ENCODE measurements around the gene AMACR.

GRCh38 chr5:33976307-33976706, 31.5 kb downstream of the AMACR start:
- TF ChIP-seq SP2 (IDR thresholded peaks at IDR 0.05; ENCODE audit: low read length) (no peak), EZH2 (IDR thresholded peaks at IDR 0.05; ENCODE audit: low read depth, low read length, severe bottlenecking) (no peak), CTCF (IDR thresholded peaks at IDR 0.05; ENCODE audit: control extremely low read depth in 1 of 3, insufficient read depth in 1 of 3, low read depth in 1 of 3, low read length in 3 of 3) (no peak), POLR2AphosphoS5 (IDR thresholded peaks at IDR 0.05; ENCODE audit: low read depth, low read length) (no peak), MAFK (IDR thresholded peaks at IDR 0.05; ENCODE audit: low read depth, low read length) (no peak), SIN3A (conservative IDR thresholded peaks at IDR 0.05 in 1 of 2, IDR thresholded peaks at IDR 0.05 in 1 of 2; ENCODE audit: low read depth in 1 of 2, low read length in 2 of 2) (no peak), JUND (IDR thresholded peaks at IDR 0.05; ENCODE audit: low read length) (no peak), POLR2A (IDR thresholded peaks at IDR 0.05; ENCODE audit: control extremely low read depth in 1 of 2, low read depth in 2 of 2, low read length in 2 of 2) (no peak), TEAD4 (IDR thresholded peaks at IDR 0.05; ENCODE audit: low read depth, low read length) (no peak), MAX (IDR thresholded peaks at IDR 0.05) (no peak), CHD1 (IDR thresholded peaks at IDR 0.05; ENCODE audit: low read depth, low read length) (no peak), GTF2F1 (IDR thresholded peaks at IDR 0.05; ENCODE audit: borderline replicate concordance, low read depth, low read length) (no peak)

All from H1 (cell line).